HG02840 (cell line): ENCODE results near the gene CPED1.
A peak's percentile ranks its signal among the peaks of the same experiment; 100 is the strongest.
"Not testable (repeated sequence)": the region's sequence is repeated elsewhere in the genome, so short reads cannot be mapped to it uniquely, and the experiment has no call there.

Experiments used
- ATAC-seq: cut with Tn5 transposase; IDR thresholded peaks from one replicate; pipeline ENCODE4 v1.9.1; 2021; ENCODE audit warnings: mild to moderate bottlenecking, moderate library complexity, moderate number of reproducible peaks; ENCODE audit not compliant: unreplicated experiment, low FRiP score

Gene CPED1

GRCh38 chr7:121272676-121273075, 284.2 kb downstream of the CPED1 start:
- no peak for ATAC-seq

GRCh38 chr7:121273467-121274167, 285.1 kb downstream of the CPED1 start:
- no peak for ATAC-seq

- ATAC-seq: no peak
Measured at GRCh38 chr7:121274467-121274866, 286.0 kb downstream of the CPED1 start.

GRCh38 chr7:121275204-121275603, 286.7 kb downstream of the CPED1 start:
- ATAC-seq: no peak

GRCh38 chr7:121276313-121276712, 287.8 kb downstream of the CPED1 start:
- no peak for ATAC-seq

- peak; percentile 100 for ATAC-seq
Measured at GRCh38 chr7:121278120-121279021, 289.9 kb downstream of the CPED1 start.

- ATAC-seq: no peak
Measured at GRCh38 chr7:121279060-121279620, 290.6 kb downstream of the CPED1 start.

- ATAC-seq: no peak
Measured at GRCh38 chr7:121279822-121280221, 291.3 kb downstream of the CPED1 start.

- no peak for ATAC-seq
Measured at GRCh38 chr7:121280656-121281055, 292.1 kb downstream of the CPED1 start.

GRCh38 chr7:121282129-121282528, 293.6 kb downstream of the CPED1 start:
- ATAC-seq: no peak

GRCh38 chr7:121285066-121285667, 296.7 kb downstream of the CPED1 start:
- ATAC-seq: no peak

- no peak for ATAC-seq
Measured at GRCh38 chr7:121286186-121286585, 297.7 kb downstream of the CPED1 start.

- ATAC-seq: no peak
Measured at GRCh38 chr7:121286742-121287734, 298.5 kb downstream of the CPED1 start.

- ATAC-seq: no peak
Measured at GRCh38 chr7:121288894-121289293, 300.4 kb downstream of the CPED1 start.

GRCh38 chr7:121289930-121290329, 301.4 kb downstream of the CPED1 start:
- ATAC-seq: not testable (repeated sequence)

- no peak for ATAC-seq
Measured at GRCh38 chr7:121294448-121294992, 306.0 kb downstream of the CPED1 start.

- ATAC-seq: no peak
Measured at GRCh38 chr7:121297843-121298242, 309.3 kb downstream of the CPED1 start.

GRCh38 chr7:121298831-121299239, 310.3 kb downstream of the CPED1 start:
- no peak for ATAC-seq

GRCh38 chr7:121300685-121301420, 312.3 kb downstream of the CPED1 start:
- no peak for ATAC-seq
